Measurements from ENCODE around the gene PNPLA7.

DNA sequence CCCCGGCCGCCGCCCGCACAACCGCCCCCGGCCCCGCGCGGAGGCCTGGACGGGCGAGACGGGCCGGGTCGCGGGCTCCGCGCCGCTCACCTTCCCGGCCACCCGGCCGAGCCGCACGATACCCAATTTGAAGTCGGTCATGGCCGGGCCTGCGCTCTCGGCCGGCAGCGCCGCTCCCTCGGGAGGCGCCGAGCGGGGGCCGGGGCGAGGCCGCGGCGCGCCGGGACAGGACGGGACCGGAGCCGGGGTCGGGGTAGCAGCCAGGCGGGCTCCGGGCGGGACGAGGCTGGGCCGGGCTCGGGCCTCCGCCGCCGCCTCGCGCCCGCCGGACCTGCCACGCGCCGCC lies 39.9 kb upstream of the PNPLA7 start:
- TF ChIP-seq, protein P1, sequence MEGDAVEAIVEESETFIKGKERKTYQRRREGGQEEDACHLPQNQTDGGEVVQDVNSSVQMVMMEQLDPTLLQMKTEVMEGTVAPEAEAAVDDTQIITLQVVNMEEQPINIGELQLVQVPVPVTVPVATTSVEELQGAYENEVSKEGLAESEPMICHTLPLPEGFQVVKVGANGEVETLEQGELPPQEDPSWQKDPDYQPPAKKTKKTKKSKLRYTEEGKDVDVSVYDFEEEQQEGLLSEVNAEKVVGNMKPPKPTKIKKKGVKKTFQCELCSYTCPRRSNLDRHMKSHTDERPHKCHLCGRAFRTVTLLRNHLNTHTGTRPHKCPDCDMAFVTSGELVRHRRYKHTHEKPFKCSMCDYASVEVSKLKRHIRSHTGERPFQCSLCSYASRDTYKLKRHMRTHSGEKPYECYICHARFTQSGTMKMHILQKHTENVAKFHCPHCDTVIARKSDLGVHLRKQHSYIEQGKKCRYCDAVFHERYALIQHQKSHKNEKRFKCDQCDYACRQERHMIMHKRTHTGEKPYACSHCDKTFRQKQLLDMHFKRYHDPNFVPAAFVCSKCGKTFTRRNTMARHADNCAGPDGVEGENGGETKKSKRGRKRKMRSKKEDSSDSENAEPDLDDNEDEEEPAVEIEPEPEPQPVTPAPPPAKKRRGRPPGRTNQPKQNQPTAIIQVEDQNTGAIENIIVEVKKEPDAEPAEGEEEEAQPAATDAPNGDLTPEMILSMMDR (conservative IDR thresholded peaks at IDR 0.05; ENCODE audit: low read depth, low read length), result no peak
- no peak for TF ChIP-seq EZH2 (IDR thresholded peaks at IDR 0.05; ENCODE audit: borderline replicate concordance, low read depth, low read length, poor library complexity, severe bottlenecking)
